SH-SY5Y (cell line): ENCODE data around the gene TRIP13.

Source experiments
- GATA2 ChIP-seq: IDR thresholded peaks from 2 replicates; pipeline ENCODE4 v1.6.1; 2011; ENCODE audit warnings: mild to moderate bottlenecking, low read depth, low read length
- GATA3 ChIP-seq: IDR thresholded peaks from 2 replicates; pipeline ENCODE4 v1.6.1; 2011; ENCODE audit warnings: low read depth, mild to moderate bottlenecking, low read length, moderate library complexity

DNA sequence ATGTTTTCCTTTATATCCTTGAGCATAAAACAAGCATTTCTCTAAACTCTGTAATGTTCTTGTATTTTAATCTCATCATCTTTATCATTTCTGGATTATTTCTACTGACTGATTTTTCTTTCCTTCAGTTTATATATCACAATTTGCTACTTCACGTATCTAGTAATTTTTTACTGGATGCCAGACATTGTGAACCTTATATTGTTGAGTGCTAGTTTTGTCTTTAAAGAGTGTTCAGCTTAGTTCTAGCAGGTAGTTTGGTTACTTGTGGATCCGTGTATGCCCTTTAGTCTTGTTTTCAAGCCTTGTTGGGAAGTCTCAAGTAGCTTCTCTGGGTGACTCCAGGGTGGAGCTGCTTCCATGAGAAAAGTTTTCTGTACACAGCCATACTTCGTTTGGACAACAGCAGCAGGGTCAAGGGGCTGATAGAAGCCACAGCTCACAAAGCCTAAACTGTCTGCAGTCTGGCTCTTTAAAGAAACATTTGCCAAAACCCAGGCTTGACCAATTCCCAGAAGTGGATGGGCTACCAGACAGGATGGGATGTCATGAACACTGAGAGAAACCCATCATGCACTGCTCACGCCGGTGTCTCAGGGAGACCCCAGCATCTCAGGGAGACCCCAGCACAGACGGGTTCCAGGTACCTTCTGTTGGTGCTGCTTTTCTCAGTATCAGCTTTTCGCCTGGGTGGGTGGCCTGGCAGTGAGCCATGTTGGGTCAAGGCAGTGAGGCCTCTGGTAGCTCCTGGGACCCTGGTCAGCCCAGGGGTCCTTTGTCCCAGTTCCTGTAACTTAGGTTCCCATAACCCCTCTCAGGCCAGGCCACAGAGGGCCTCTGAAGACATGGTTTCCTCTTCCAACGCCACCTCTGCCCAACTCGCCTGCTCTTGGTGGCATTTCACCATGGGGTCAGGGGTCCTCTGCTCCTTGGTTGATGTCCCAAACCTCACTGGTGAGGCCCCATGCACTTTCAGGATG is 29.1 kb downstream of the TRIP13 start:
- no peak for TF ChIP-seq GATA3
- TF ChIP-seq GATA2: no peak
